ENCODE data around the gene SLAMF7.

DNA sequence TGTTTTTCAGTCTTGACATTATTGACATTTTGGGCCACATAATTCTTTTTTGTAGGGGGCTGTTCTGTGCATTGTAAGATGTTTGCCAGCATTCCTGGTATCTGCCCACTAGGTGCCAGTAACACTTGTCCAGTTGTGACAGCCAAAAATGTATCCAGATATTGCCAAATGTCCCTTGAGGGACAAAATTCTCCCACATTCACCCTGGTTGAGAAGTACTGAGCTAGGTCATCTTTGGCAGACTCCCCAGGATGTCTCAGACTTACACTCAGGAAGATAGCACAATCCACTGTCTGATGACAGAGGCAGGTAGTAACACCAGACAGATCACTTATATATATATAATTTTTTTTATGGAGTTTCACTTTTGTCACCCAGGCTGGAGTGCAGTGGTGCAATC, 33.3 kb upstream of the SLAMF7 start:
- no peak for TF ChIP-seq CTCF (conservative IDR thresholded peaks at IDR 0.05 in 1 of 2, IDR thresholded peaks at IDR 0.05 in 1 of 2; ENCODE audit: extremely low read depth in 1 of 2, insufficient read depth in 1 of 2, low read depth in 1 of 2, low read length in 2 of 2)
- no peak for TF ChIP-seq EZH2 (IDR thresholded peaks at IDR 0.05; ENCODE audit: borderline replicate concordance, low read length)
